ENCODE measurements around the gene EIF2S3.

Gene EIF2S3

GRCh38 chrX:24054182-24055042 lies at the start of gene EIF2S3:
EIF2S3 (plus strand) TSS chrX:24054956; CDS start chrX:24054969, 13 bp downstream.
- ChIA-PET CTCF (interaction anchor here (0.6 to 3.4 kb wide), 24 partner anchors 9 to 1330 kb away, joined by 3 to 23 read pairs (median 4); partner anchors contain the start of genes APOO, CXorf58, KLHL15 and SAT1), POLR2A (interaction anchor here (0.6 to 2.2 kb wide), 5 partner anchors 26 to 272 kb away, joined by 3 to 17 read pairs (median 6); partner anchors contain the start of genes SAT1 and ZFX)
- peak; percentile 10 for TF ChIP-seq CTCF (IDR thresholded peaks at IDR 0.05; ENCODE audit: control extremely low read depth, extremely low read depth, low read depth, missing control alignments)
- DNase-seq (ENCODE audit: extremely low spot score) = peak; percentile 89

- ChIA-PET CTCF (interaction anchor here (1.3 kb wide), 2 partner anchors 12 to 22 kb away, joined by 3 read pairs; no protein-coding TSS in a partner anchor), POLR2A (interaction anchor here (0.6 to 0.7 kb wide), 2 partner anchors 11 to 103 kb away, joined by 3 to 4 read pairs; no protein-coding TSS in a partner anchor)
- DNase-seq (ENCODE audit: extremely low spot score) = no peak
- TF ChIP-seq CTCF (IDR thresholded peaks at IDR 0.05; ENCODE audit: control extremely low read depth, extremely low read depth, low read depth, missing control alignments) = no peak
Observed at GRCh38 chrX:24005028-24005427, 49.7 kb upstream of the EIF2S3 start.

- TF ChIP-seq CTCF (IDR thresholded peaks at IDR 0.05; ENCODE audit: control extremely low read depth, extremely low read depth, low read depth, missing control alignments) = no peak
- ChIA-PET POLR2A (no interaction called here), CTCF (interaction anchor here (1.3 kb wide), 2 partner anchors 13 to 23 kb away, joined by 3 read pairs; no protein-coding TSS in a partner anchor)
- no peak for DNase-seq (ENCODE audit: extremely low spot score)
Observed at GRCh38 chrX:24005867-24006266, 48.9 kb upstream of the EIF2S3 start.

GRCh38 chrX:24012266-24012665 lies 42.5 kb upstream of the EIF2S3 start:
- POLR2A ChIA-PET = interaction anchor here (1.3 kb wide), 1 partner anchor 9 kb away, joined by 3 read pairs; no protein-coding TSS in a partner anchor
- CTCF ChIA-PET = interaction anchor here (1.1 to 1.7 kb wide), 4 partner anchors 10 to 111 kb away, joined by 3 to 6 read pairs (median 5); no protein-coding TSS in a partner anchor
- DNase-seq (ENCODE audit: extremely low spot score) = no peak
- TF ChIP-seq CTCF (IDR thresholded peaks at IDR 0.05; ENCODE audit: control extremely low read depth, extremely low read depth, low read depth, missing control alignments) = no peak

GRCh38 chrX:24014388-24015018 lies 40.3 kb upstream of the EIF2S3 start:
- TF ChIP-seq CTCF (IDR thresholded peaks at IDR 0.05; ENCODE audit: control extremely low read depth, extremely low read depth, low read depth, missing control alignments) = no peak
- no peak for DNase-seq (ENCODE audit: extremely low spot score)
- ChIA-PET CTCF (interaction anchor here (1.5 kb wide), 1 partner anchor 105 kb away, joined by 4 read pairs; no protein-coding TSS in a partner anchor), POLR2A (interaction anchor here (1.7 kb wide), 1 partner anchor 11 kb away, joined by 6 read pairs; no protein-coding TSS in a partner anchor)

GRCh38 chrX:24017674-24018073 lies 37.1 kb upstream of the EIF2S3 start:
- CTCF ChIA-PET = interaction anchor here (1.5 kb wide), 1 partner anchor 36 kb away, joined by 3 read pairs; no protein-coding TSS in a partner anchor
- POLR2A ChIA-PET = no interaction called here
- TF ChIP-seq CTCF (IDR thresholded peaks at IDR 0.05; ENCODE audit: control extremely low read depth, extremely low read depth, low read depth, missing control alignments) = no peak
- no peak for DNase-seq (ENCODE audit: extremely low spot score)

All from GM10248 (cell line).